ENCODE measurements around the gene COL6A3. TPM values are rescaled to one million over a fixed set of nuclear protein-coding genes. Genes with fewer than 3 reads are reported as not detected.

COL6A3 gene
- total RNA-seq, 1 donor from 2014 or later = 143 TPM

DNA sequence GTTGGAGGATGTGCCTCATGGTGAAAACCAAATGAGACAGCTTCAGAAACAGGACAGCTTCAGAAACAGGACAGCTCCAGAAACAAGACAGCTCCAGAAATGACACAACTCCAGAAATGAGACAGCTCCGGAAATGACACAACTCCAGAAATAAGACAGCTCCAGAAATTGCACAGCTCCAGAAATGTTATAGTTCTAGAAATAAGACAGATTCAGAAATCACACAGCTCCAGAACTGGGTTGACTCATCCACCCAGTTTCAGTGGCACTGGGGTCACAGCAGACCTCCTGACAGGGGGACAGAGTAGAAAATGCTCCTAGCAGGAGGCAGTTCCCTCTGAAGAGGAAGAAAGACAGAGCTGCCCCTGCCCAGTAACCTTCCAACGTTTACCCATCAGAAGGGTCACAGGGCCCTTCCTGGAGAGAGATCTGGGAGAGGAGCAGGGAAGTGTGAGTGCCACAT is 26.9 kb upstream of the COL6A3 start:
- H3K4me1 Mint-ChIP-seq (ENCODE audit: unreplicated experiment) = peaks cover 42% of the 10 kb centered on the region
- H3K9me3 Mint-ChIP-seq (ENCODE audit: unreplicated experiment) = no peaks in the 10 kb centered on the region
- no peak for DNase-seq (ENCODE audit: extremely low spot score, unreplicated experiment)
- no peak for TF ChIP-seq CTCF (IDR thresholded peaks at IDR 0.05)
- peak overlapping the region; percentile 52 for H3K27ac Mint-ChIP-seq (ENCODE audit: unreplicated experiment)
- no peaks in the 10 kb centered on the region for H3K27me3 Mint-ChIP-seq (ENCODE audit: unreplicated experiment)
- no peaks in the 10 kb centered on the region for H3K36me3 Mint-ChIP-seq (ENCODE audit: unreplicated experiment)
- no peak overlapping the region for H3K4me3 Mint-ChIP-seq (ENCODE audit: unreplicated experiment)

DNA sequence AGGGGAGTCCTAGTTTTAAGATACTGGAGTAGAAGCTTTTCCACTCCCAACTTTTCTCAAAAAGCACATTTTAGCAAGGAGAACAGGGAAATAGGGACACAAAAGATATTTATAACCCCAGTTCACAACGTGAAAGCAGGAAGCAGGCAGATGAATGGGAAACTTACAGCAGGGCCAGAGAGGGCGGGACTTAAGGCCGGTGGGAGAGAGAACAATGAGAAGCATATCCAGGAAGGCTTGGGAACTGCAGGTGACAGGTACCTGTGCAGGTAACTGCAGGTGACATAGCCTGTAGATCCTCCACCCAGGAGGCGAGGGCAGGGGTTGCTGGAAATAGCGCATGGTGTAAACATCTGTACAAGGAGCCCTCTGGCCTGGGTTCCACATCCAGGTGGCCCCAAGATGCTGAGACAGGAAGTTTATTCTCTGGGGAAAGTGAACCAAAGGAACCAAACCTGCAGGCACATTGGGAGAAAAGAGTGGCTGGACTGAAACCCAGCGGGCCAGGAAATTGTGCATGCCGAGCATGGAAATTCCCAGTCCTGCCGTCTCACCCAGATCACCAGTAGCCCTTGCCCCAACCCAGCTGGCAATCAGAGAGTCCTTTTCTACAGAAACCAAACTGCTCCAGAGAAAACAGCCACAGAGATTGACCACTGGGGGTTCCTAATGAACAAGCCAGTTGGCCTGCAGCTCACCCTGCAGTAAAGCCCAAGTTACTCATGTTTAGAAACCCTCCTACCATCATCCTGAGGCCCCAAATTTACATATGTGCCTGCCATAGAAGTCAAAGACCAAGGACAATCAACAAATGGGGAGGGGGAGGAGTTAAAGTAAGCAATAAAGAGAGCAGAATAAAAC is 24.3 kb upstream of the COL6A3 start:
- Mint-ChIP-seq H3K27me3 (ENCODE audit: unreplicated experiment) (no peaks in the 10 kb centered on the region), H3K27ac (ENCODE audit: unreplicated experiment) (peak overlapping the region; percentile 23), H3K9me3 (ENCODE audit: unreplicated experiment) (no peaks in the 10 kb centered on the region), H3K36me3 (ENCODE audit: unreplicated experiment) (no peaks in the 10 kb centered on the region), H3K4me1 (ENCODE audit: unreplicated experiment) (peaks cover 56% of the 10 kb centered on the region), H3K4me3 (ENCODE audit: unreplicated experiment) (no peak overlapping the region)
- DNase-seq (ENCODE audit: extremely low spot score, unreplicated experiment) = no peak
- TF ChIP-seq CTCF (IDR thresholded peaks at IDR 0.05) = no peak

DNA sequence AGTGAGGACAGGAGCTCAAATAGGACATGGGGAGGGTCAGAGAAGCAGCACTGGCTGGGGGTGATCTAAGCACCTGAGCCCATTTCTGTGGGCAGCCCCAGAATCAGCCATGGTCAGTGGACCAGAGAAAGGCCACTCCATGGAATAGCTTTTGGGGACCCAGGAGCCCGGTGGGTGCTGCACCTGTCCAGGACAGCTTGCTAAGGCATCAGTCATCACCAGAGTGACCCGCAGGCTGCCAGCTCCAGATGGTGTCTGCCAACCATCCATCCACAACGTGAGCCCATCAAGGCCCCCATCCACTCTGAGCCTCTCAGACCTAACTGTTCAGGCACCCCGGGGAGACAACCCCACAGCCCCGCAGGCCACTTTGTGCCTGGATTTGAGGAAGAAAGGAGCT is 23.6 kb upstream of the COL6A3 start:
- H3K27me3 Mint-ChIP-seq (ENCODE audit: unreplicated experiment) = no peaks in the 10 kb centered on the region
- DNase-seq (ENCODE audit: extremely low spot score, unreplicated experiment) = no peak
- no peaks in the 10 kb centered on the region for H3K9me3 Mint-ChIP-seq (ENCODE audit: unreplicated experiment)
- TF ChIP-seq CTCF (IDR thresholded peaks at IDR 0.05) = no peak
- H3K27ac Mint-ChIP-seq (ENCODE audit: unreplicated experiment) = peak overlapping the region; percentile 99
- H3K4me3 Mint-ChIP-seq (ENCODE audit: unreplicated experiment) = no peak overlapping the region
- peaks cover 64% of the 10 kb centered on the region for H3K4me1 Mint-ChIP-seq (ENCODE audit: unreplicated experiment)
- no peaks in the 10 kb centered on the region for H3K36me3 Mint-ChIP-seq (ENCODE audit: unreplicated experiment)

GRCh38 chr2:237435844-237436587 is 22.1 kb upstream of the COL6A3 start:
- peaks cover 67% of the 10 kb centered on the region for H3K4me1 Mint-ChIP-seq (ENCODE audit: unreplicated experiment)
- H3K27me3 Mint-ChIP-seq (ENCODE audit: unreplicated experiment) = no peaks in the 10 kb centered on the region
- DNase-seq (ENCODE audit: extremely low spot score, unreplicated experiment) = no peak
- peak overlapping the region; percentile 99 for H3K27ac Mint-ChIP-seq (ENCODE audit: unreplicated experiment)
- H3K4me3 Mint-ChIP-seq (ENCODE audit: unreplicated experiment) = peak overlapping the region; percentile 47
- peaks cover 3% of the 10 kb centered on the region for H3K36me3 Mint-ChIP-seq (ENCODE audit: unreplicated experiment)
- TF ChIP-seq CTCF (IDR thresholded peaks at IDR 0.05) = no peak
- H3K9me3 Mint-ChIP-seq (ENCODE audit: unreplicated experiment) = no peaks in the 10 kb centered on the region

GRCh38 chr2:237434866-237435311 is 20.9 kb upstream of the COL6A3 start:
- H3K4me3 Mint-ChIP-seq (ENCODE audit: unreplicated experiment) = peak overlapping the region; percentile 14
- H3K9me3 Mint-ChIP-seq (ENCODE audit: unreplicated experiment) = no peaks in the 10 kb centered on the region
- peak overlapping the region; percentile 99 for H3K27ac Mint-ChIP-seq (ENCODE audit: unreplicated experiment)
- H3K27me3 Mint-ChIP-seq (ENCODE audit: unreplicated experiment) = no peaks in the 10 kb centered on the region
- DNase-seq (ENCODE audit: extremely low spot score, unreplicated experiment) = no peak
- TF ChIP-seq CTCF (IDR thresholded peaks at IDR 0.05) = no peak
- peaks cover 3% of the 10 kb centered on the region for H3K36me3 Mint-ChIP-seq (ENCODE audit: unreplicated experiment)
- H3K4me1 Mint-ChIP-seq (ENCODE audit: unreplicated experiment) = peaks cover 61% of the 10 kb centered on the region
